OCI-LY1 (cell line): ENCODE results near the gene IL5RA.

Source experiments
- EZH2 ChIP-seq: fragments of 200-600 bp; sonication (generic), shearing (Covaris generic); IDR thresholded peaks from 2 replicates; pipeline ENCODE4 v1.8.0; 2017; ENCODE audit warnings: borderline replicate concordance, mixed run types, mild to moderate bottlenecking, antibody characterized with exemption, low read length, moderate library complexity, mixed read lengths
- TF ChIP-seq, protein P1 (sequence below): fragments of 200-600 bp; sonication (generic), shearing (Covaris generic); IDR thresholded peaks from 2 replicates; pipeline ENCODE4 v1.5.1; 2017; ENCODE audit warnings: mild to moderate bottlenecking, antibody characterized with exemption, low read length, moderate library complexity, mixed read lengths

DNA sequence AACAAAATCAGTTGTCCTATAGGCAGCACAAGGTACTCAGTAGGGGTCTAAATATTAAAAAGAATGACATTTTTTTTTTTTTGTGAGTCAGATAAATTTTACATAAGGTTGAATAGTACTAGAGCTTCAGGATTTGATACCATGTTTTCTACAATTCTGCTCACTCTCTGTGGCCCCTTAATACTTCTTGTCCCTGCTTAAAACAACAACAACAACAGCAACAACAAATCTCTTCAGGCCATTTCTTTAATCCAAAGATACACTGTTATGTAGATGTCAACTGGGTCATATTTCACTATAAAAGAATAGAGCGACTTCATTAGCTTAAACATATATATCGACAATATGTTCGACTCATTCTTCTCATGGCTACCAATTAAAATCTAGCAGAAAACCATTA, 3.0 kb downstream of the IL5RA start:
- TF ChIP-seq, protein P1, sequence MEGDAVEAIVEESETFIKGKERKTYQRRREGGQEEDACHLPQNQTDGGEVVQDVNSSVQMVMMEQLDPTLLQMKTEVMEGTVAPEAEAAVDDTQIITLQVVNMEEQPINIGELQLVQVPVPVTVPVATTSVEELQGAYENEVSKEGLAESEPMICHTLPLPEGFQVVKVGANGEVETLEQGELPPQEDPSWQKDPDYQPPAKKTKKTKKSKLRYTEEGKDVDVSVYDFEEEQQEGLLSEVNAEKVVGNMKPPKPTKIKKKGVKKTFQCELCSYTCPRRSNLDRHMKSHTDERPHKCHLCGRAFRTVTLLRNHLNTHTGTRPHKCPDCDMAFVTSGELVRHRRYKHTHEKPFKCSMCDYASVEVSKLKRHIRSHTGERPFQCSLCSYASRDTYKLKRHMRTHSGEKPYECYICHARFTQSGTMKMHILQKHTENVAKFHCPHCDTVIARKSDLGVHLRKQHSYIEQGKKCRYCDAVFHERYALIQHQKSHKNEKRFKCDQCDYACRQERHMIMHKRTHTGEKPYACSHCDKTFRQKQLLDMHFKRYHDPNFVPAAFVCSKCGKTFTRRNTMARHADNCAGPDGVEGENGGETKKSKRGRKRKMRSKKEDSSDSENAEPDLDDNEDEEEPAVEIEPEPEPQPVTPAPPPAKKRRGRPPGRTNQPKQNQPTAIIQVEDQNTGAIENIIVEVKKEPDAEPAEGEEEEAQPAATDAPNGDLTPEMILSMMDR: no peak
- no peak for TF ChIP-seq EZH2
